Endothelial cell of umbilical vein (primary cell): ENCODE results near the gene CMIP. TPM values are rescaled to one million over a fixed set of nuclear protein-coding genes. Genes with fewer than 3 reads are reported as not detected.

Source experiments
- BruUV-seq: library from RNA; stranded (reverse); fragments of 400-500 nt; replicated peaks from 2 replicates; lab custom pipeline; 2021; lab: Mats Ljungman, UMichigan
- CTCF ChIA-PET: fragments of 300-600, 350-600 bp; sonication (Branson Sonifier 250); formaldehyde crosslinking; loops from one replicate; lab custom pipeline; 2021; ENCODE audit warnings: antibody characterized with exemption, inconsistent platforms; lab: Charles Lee
- POLR2A ChIA-PET: fragments of 300-600, 350-600 bp; sonication (Branson Sonifier 250); formaldehyde crosslinking; loops from one replicate; lab custom pipeline; 2021; ENCODE audit warnings: antibody characterized with exemption, inconsistent platforms; lab: Charles Lee
- DNase-seq: peaks from one replicate; pipeline ENCODE4 v3.0.0-alpha.2; 2011; ENCODE audit warnings: low read depth, low spot score
- FAIRE-seq: peaks from 2 replicates; lab custom pipeline; 2011; peaks lifted over from hg19 to GRCh38; lab: Jason Lieb, UNC
- H2AFZ ChIP-seq: 2 replicates; pipeline ENCODE4 v1.6.0; 2012; ENCODE audit warnings: low read depth, low read length, control low read depth, inconsistent platforms
- H3K27ac ChIP-seq: 2 replicates; pipeline ENCODE4 v1.5.1; 2011; ENCODE audit warnings: low read depth, mild to moderate bottlenecking, control low read depth, low read length, moderate library complexity; ENCODE audit not compliant: insufficient read depth
- H3K27me3 ChIP-seq, 2 experiments: 2 replicates each; pipeline versions ENCODE4 v1.6.0 to v1.6.1; 2011; ENCODE audit warnings: low read length in 2 of 2, mixed read lengths in 1 of 2; ENCODE audit not compliant: control insufficient read depth in 2 of 2, insufficient read depth in 2 of 2
- H3K36me3 ChIP-seq, 2 experiments: 2 replicates in 1 of 2; 3 replicates in 1 of 2; pipeline ENCODE4 v1.5.1; 2011; ENCODE audit warnings: low read length in 2 of 2, mild to moderate bottlenecking in 1 of 2, moderate library complexity in 1 of 2; ENCODE audit not compliant: control insufficient read depth in 2 of 2, insufficient read depth in 2 of 2; ENCODE audit errors: extremely low read depth in 1 of 2
- H3K4me1 ChIP-seq: 3 replicates; pipeline ENCODE4 v1.5.1; 2011; ENCODE audit warnings: mild to moderate bottlenecking, low read length; ENCODE audit not compliant: control insufficient read depth, insufficient read depth; ENCODE audit errors: extremely low read depth
- H3K4me2 ChIP-seq: 2 replicates; pipeline ENCODE4 v1.6.1; 2011; ENCODE audit warnings: low read length, control low read depth, mixed read lengths; ENCODE audit not compliant: insufficient read depth
- H3K4me3 ChIP-seq, 3 experiments: fragments of 200-600 bp in 1 of 3; sonication (generic), shearing (Covaris generic) in 1 of 3; replicated peaks in 1 of 3; 2 replicates each; pipeline ENCODE4 v1.5.1; 2011 to 2016; ENCODE audit warnings: control low read depth in 3 of 3, low read length in 3 of 3, mild to moderate bottlenecking in 2 of 3, inconsistent platforms in 1 of 3, low read depth in 1 of 3, moderate library complexity in 1 of 3; ENCODE audit not compliant: insufficient read depth in 1 of 3
- H3K79me2 ChIP-seq: 2 replicates; pipeline ENCODE4 v1.6.0; 2012; ENCODE audit warnings: low read length, inconsistent platforms; ENCODE audit not compliant: control insufficient read depth, insufficient read depth
- H3K9ac ChIP-seq: replicated peaks from 2 replicates; pipeline ENCODE3; 2011; ENCODE audit warnings: low read length, control low read depth; ENCODE audit not compliant: insufficient read depth; ENCODE audit errors: extremely low read depth
- H3K9me1 ChIP-seq: replicated peaks from 3 replicates; pipeline ENCODE4 v1.6.0; 2011; ENCODE audit warnings: mild to moderate bottlenecking, low read length; ENCODE audit not compliant: control insufficient read depth, insufficient read depth; ENCODE audit errors: extremely low read depth
- H3K9me3 ChIP-seq: replicated peaks from 2 replicates; pipeline ENCODE4 v1.5.1; 2012; ENCODE audit warnings: low read length, inconsistent platforms; ENCODE audit not compliant: control insufficient read depth, insufficient read depth
- H4K20me1 ChIP-seq: replicated peaks from 2 replicates; pipeline ENCODE3; 2011; ENCODE audit warnings: mild to moderate bottlenecking, low read length; ENCODE audit not compliant: control insufficient read depth, insufficient read depth; ENCODE audit errors: extremely low read depth
- EZH2 ChIP-seq: IDR thresholded peaks from 2 replicates; pipeline ENCODE4 v1.6.1; 2012; ENCODE audit warnings: borderline replicate concordance, low read depth, mild to moderate bottlenecking, moderate library complexity, low read length, inconsistent platforms; ENCODE audit not compliant: severe bottlenecking
- FOS ChIP-seq: IDR thresholded peaks from 2 replicates; pipeline ENCODE4 v1.6.1; 2011; ENCODE audit warnings: mild to moderate bottlenecking, low read length, moderate library complexity, borderline replicate concordance; ENCODE audit not compliant: insufficient read depth
- GATA2 ChIP-seq: IDR thresholded peaks from 2 replicates; pipeline ENCODE4 v1.7.0; 2011; ENCODE audit warnings: low read depth, mild to moderate bottlenecking, moderate library complexity, mixed read lengths, low read length; ENCODE audit not compliant: insufficient read length, insufficient read depth
- JUN ChIP-seq: IDR thresholded peaks from 2 replicates; pipeline ENCODE4 v1.6.1; 2011; ENCODE audit warnings: borderline replicate concordance, low read depth; ENCODE audit not compliant: insufficient read length, insufficient read depth
- MYC ChIP-seq: IDR thresholded peaks from one replicate; pipeline ENCODE4 v1.6.1; 2011; ENCODE audit warnings: mild to moderate bottlenecking, low read depth, low read length
- POLR2A ChIP-seq: IDR thresholded peaks from 2 replicates; pipeline ENCODE4 v1.6.1; 2012; ENCODE audit warnings: low read depth, mild to moderate bottlenecking, control low read depth, low read length
- POLR2AphosphoS5 ChIP-seq: IDR thresholded peaks from 2 replicates; pipeline ENCODE4 v1.6.1; 2012; ENCODE audit warnings: low read depth, mild to moderate bottlenecking, control low read depth, low read length, moderate library complexity; ENCODE audit not compliant: insufficient read depth
- dilution Hi-C: fragments of 300-500 bp; cut with MboI; formaldehyde crosslinking; loops from one replicate; pipeline ENCODE4 v1.15.0; 2019; ENCODE audit warnings: low sequenced_read_pairs; ENCODE audit not compliant: extremely low pct_ligation_motif_present
- intact Hi-C: fragments of 100-400 bp; cut with micrococcal nuclease; formaldehyde crosslinking; loops from one replicate; pipeline ENCODE4 v1.10.0; 2022
- polyA plus RNA-seq, 4 experiments: library from polyadenylated mRNA; depleted of rRNA in 3 of 4; stranded (reverse) in 3 of 4; unstranded in 1 of 4; fragments of >200 nt; gene quantifications; 2 replicates each; pipeline versions ENCODE4 v1.2.1 to v1.2.3, GENCODE V29; 2011 to 2012; ENCODE audit warnings: missing spikeins in 1 of 4
- total RNA-seq: library from RNA; stranded (reverse); gene quantifications from 2 replicates; pipeline ENCODE4 v1.2.3, GENCODE V29; 2021
- TF ChIP-seq, protein P1 (sequence below): IDR thresholded peaks from 2 replicates; pipeline ENCODE4 v1.6.1; 2011; ENCODE audit not compliant: insufficient read depth, insufficient read length
- TF ChIP-seq, protein P2 (sequence below), 2 donors: IDR thresholded peaks; 1 replicate in 1 of 2; 2 replicates in 1 of 2; pipeline ENCODE4 v1.5.1; 2011; ENCODE audit warnings: low read length in 2 of 2, mild to moderate bottlenecking in 2 of 2, moderate library complexity in 2 of 2, control low read depth in 1 of 2, inconsistent platforms in 1 of 2, low read depth in 1 of 2; ENCODE audit not compliant: insufficient read depth in 1 of 2; ENCODE audit errors: extremely low read depth in 1 of 2

The CMIP gene
- total and polyA plus RNA-seq, 2 donors (not counting 3 experiments of a cell fraction or from before 2014, with no cell fraction given), result 29.0 to 101 TPM

DNA sequence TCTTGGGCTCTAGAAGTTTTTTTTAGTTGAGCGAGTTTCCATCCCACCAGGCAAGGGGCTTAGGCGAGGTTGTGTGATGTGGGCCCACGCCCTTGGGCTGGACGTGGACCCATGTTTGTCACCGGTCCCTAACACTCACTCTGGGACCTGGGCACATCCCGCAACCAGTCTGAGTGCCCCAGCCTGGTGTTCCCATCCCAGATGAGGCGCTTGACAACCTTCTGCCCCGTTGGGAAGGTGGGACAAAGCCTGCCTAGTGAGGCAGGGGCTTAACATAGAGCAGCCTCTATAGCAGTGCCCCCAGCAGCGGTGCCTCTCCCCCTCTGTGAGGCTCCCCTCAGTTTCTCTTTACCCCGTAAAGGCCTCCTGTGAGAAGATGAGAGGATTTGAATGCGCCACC is 22.5 kb downstream of the CMIP start:
- intact Hi-C loops (no loop called here), dilution Hi-C loops (loop anchor here (25.0 kb wide), 1 partner anchor 105 kb away; no protein-coding TSS in a partner anchor)
- no peak overlapping the region for H3K9ac ChIP-seq
- no peak overlapping the region for H2AFZ ChIP-seq
- no peak overlapping the region for H3K4me2 ChIP-seq
- H3K27me3 ChIP-seq, result no peaks in the 10 kb centered on the region
- no peaks in the 10 kb centered on the region for H3K9me1 ChIP-seq
- peaks cover 0 to 7% of the 10 kb centered on the region in 2 experiments for H3K36me3 ChIP-seq
- TF ChIP-seq, protein P1, sequence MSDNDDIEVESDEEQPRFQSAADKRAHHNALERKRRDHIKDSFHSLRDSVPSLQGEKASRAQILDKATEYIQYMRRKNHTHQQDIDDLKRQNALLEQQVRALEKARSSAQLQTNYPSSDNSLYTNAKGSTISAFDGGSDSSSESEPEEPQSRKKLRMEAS, result no peak
- TF ChIP-seq MYC, result no peak
- no peak for TF ChIP-seq GATA2
- TF ChIP-seq JUN, result no peak
- TF ChIP-seq EZH2, result no peak
- no peak for TF ChIP-seq POLR2A
- TF ChIP-seq POLR2AphosphoS5, result no peak
- TF ChIP-seq, protein P2, sequence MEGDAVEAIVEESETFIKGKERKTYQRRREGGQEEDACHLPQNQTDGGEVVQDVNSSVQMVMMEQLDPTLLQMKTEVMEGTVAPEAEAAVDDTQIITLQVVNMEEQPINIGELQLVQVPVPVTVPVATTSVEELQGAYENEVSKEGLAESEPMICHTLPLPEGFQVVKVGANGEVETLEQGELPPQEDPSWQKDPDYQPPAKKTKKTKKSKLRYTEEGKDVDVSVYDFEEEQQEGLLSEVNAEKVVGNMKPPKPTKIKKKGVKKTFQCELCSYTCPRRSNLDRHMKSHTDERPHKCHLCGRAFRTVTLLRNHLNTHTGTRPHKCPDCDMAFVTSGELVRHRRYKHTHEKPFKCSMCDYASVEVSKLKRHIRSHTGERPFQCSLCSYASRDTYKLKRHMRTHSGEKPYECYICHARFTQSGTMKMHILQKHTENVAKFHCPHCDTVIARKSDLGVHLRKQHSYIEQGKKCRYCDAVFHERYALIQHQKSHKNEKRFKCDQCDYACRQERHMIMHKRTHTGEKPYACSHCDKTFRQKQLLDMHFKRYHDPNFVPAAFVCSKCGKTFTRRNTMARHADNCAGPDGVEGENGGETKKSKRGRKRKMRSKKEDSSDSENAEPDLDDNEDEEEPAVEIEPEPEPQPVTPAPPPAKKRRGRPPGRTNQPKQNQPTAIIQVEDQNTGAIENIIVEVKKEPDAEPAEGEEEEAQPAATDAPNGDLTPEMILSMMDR (IDR thresholded peaks at IDR 0.05; ENCODE audit: extremely low read depth in 1 of 2, insufficient read depth in 1 of 2, low read depth in 1 of 2, low read length in 2 of 2), result no peak
- no peak for TF ChIP-seq FOS
- H3K27ac ChIP-seq, result no peak overlapping the region
- H3K4me3 ChIP-seq, result no peak overlapping the region
- ChIA-PET CTCF (interaction anchor here (2.1 kb wide), 1 partner anchor 12 kb away, joined by 5 read pairs; no protein-coding TSS in a partner anchor), POLR2A (no interaction called here)
- no peaks in the 10 kb centered on the region for H3K9me3 ChIP-seq
- no TSS peak for BruUV-seq
- H3K4me1 ChIP-seq, result no peaks in the 10 kb centered on the region
- no peaks in the 10 kb centered on the region for H4K20me1 ChIP-seq
- peaks cover 82% of the 10 kb centered on the region for H3K79me2 ChIP-seq
- no peak for FAIRE-seq
- DNase-seq, result no peak
